HG03558 (cell line): ENCODE measurements around the gene SLC35E1.
A peak's percentile ranks its signal among the peaks of the same experiment; 100 is the strongest.

Experiments used
- ATAC-seq: cut with Tn5 transposase; IDR thresholded peaks from one replicate; pipeline ENCODE4 v1.9.1; 2021; ENCODE audit warnings: moderate number of reproducible peaks; ENCODE audit not compliant: unreplicated experiment; ENCODE audit errors: extremely low read depth

The SLC35E1 gene

GRCh38 chr19:16572332-16573211 is at the start of gene SLC35E1:
TSS of gene SLC35E1 (minus strand) at chr19:16572415. CDS start at chr19:16572364, 51 bp downstream.
- peak; percentile 58 for ATAC-seq

- no peak for ATAC-seq
These were observed 49.1 kb upstream of the SLC35E1 start for GRCh38 chr19:16621165-16621800.

GRCh38 chr19:16620584-16620983 is 48.4 kb upstream of the SLC35E1 start:
- no peak for ATAC-seq

GRCh38 chr19:16620018-16620417 is 47.8 kb upstream of the SLC35E1 start:
- no peak for ATAC-seq

DNA sequence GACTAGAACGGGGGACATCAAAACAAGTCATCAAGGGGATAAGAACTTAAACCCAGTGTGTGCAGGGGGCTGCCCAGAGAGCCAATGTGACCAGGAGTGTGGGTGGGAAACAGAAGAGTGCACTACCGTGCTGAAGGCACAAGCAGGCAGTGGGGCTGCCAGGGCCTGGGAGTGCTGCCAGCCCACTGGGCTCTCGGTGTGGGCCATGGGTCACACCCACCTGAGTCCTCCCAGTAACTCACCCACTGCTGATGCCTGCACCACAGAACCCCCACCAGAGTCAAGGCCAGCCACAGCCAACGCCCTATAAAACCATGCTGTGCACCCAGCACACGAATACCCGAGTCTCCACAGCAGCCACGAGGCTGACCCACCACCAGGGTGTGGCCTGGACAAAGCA is 47.2 kb upstream of the SLC35E1 start:
- no peak for ATAC-seq

DNA sequence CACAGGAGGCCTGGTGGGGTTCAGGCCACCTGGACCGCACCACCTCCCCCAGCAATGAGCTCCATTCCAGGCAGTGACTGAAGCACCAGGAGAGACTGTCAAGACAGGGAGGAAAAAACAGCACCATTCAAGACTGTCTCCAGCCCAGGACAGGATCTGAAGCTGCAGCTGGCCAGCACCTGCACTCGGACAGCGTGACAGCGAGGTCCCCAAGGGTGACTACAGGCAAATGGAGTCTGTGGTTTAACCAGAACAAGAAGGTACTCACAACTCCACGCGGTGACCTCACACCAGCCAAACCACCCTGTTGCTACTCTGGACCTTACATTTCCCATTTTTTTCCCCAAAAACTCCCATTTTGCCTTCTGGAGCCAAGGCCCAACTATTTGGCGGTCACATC is 46.0 kb upstream of the SLC35E1 start:
- no peak for ATAC-seq

GRCh38 chr19:16615808-16616207 is 43.6 kb upstream of the SLC35E1 start:
- ATAC-seq: no peak

- ATAC-seq: no peak
These were observed 42.7 kb upstream of the SLC35E1 start for GRCh38 chr19:16614941-16615340.

DNA sequence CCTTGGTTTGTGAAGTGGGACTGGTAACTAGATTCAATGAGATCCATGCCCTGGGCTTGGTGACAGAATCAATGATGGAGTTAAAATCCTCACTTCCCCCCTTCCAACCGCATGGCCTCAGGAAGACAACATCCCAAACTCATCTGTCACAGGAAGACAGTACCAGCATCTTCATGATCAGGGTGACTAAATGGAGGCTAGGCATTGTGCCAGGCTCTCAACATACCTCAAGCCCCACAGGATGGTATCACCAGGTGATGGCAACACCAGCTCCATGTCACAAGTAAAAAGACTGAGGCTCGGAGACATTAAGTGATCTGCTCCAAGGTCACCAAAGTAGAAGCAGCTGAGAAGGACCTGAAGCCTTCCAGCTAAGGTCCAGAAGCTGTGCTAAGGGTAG is 41.6 kb upstream of the SLC35E1 start:
- no peak for ATAC-seq

- no peak for ATAC-seq
These were observed 40.4 kb upstream of the SLC35E1 start for GRCh38 chr19:16612636-16613035.

- no peak for ATAC-seq
These were observed 38.9 kb upstream of the SLC35E1 start for GRCh38 chr19:16611121-16611520.

- no peak for ATAC-seq
These were observed 37.4 kb upstream of the SLC35E1 start for GRCh38 chr19:16609511-16610200.

- ATAC-seq: no peak
These were observed 36.1 kb upstream of the SLC35E1 start for GRCh38 chr19:16608290-16608739.

GRCh38 chr19:16607819-16608218 is 35.6 kb upstream of the SLC35E1 start:
- ATAC-seq: no peak

DNA sequence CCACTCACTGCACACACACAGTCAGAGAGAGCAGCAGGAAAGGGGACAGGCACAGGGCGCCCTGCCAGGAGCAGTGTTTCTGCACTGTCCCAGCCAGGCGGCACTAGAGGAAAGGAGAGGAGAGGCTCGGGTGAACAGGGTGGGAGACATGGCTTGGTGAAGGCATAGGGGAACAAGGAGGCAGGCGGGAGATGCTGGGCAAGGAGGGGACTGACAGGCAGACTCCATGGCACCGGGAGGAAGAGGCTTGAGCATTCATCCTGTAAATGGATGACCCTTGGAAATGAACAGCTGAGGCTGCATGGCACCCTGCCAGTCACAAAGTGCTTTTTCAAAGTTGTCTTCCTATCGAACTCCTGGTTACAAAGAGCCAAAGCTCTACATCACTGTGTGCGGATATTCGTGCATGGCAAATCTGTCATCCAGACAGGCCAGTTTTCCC is 33.4 kb upstream of the SLC35E1 start:
- no peak for ATAC-seq

DNA sequence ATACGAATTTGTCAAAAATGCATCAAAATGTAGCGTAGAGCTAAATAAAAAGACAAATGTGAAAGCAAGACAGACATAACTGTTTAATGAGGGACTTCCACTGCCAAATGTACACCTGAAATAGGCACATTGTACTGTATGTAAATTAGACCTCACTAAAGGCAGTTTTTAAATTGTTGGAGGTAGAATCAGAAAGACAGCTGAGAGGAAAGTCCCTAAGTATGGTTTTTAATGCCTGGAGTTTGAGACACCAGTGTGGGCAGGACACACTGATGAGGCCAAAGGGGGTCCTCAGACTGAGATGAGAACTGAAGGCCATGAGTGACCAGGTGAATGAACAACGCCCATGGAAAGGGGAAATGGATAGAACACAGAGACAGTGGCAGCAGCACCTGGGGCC is 32.9 kb upstream of the SLC35E1 start:
- ATAC-seq: no peak

DNA sequence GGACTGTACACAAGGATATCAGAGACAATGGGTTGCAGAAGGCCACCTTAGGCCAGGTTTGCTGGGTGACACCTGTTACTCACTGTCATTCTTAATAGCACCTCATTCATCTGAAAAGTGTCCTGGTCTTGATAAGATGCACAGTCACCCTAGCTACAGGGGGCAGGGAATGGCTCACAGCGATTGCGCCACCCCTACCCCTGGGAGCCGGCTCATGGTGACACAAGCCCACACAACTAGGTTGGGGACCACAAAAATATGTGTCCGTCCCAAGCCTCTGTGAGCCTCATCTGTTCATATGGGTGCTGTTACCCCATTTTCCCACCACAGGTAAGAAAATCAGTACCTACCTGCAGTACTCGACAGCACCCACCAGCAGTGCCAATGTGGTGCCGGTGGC is 32.4 kb upstream of the SLC35E1 start:
- no peak for ATAC-seq

DNA sequence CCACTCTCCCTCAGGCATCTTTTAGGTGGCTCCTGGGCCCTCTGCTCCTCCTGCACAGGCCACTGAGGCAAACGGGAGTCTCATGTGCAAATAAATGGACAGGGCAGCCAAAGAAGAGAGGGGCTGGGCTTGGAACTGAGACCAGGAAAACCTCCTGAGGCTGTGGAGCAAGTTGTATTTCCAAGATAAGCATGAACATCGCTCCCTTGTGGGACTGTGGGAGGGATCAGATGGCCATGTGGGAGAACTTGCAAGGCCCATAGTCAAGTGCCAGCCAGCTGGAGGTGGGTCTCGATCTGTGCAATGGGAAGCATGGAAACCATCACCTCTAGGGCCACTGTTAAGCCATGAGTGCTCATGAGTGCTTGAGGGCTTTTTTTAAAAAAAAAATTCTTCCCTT is 30.9 kb upstream of the SLC35E1 start:
- ATAC-seq: no peak

DNA sequence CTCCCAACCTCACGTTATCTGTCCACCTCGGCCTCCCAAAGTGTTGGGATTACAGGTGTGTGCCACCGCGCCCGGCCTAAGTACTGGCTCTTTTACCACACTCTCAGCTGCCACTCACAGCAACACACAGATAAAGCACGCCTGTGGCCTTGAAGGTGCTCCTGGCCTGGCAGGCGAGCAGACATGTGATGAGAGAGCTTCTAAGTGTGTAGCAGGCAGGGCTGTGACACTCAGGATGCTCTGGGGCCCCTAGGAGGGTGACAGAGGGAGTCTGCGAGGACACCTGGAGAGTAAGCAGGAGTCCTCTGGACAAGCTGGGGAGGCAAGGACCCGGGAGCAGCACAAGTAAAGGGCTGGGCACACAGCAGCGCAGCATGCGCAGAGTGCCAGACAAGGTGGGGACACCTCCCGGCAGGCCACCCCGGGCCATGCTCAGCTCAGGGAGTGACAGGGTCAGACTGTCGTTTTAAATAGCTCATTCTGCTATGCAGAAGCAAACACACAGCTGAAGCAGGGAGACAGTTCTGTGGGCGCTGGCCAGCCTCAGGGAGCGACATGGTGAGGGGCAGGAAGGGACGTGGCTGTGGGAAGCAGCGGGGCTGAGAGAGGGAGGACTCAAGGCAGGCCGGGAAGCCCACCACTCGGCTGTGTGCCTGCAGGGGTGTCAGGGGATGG is 29.3 kb upstream of the SLC35E1 start:
- no peak for ATAC-seq

GRCh38 chr19:16600824-16601223 is 28.6 kb upstream of the SLC35E1 start:
- ATAC-seq: no peak
